GM12872 (cell line): ENCODE results near the gene TRIM60.

ENCODE experiments used
- CTCF ChIP-seq: IDR thresholded peaks from 3 replicates; pipeline ENCODE4 v1.5.1; 2011; ENCODE audit warnings: low read depth, mild to moderate bottlenecking, low read length, moderate library complexity; ENCODE audit not compliant: insufficient read depth

TRIM60 gene

DNA sequence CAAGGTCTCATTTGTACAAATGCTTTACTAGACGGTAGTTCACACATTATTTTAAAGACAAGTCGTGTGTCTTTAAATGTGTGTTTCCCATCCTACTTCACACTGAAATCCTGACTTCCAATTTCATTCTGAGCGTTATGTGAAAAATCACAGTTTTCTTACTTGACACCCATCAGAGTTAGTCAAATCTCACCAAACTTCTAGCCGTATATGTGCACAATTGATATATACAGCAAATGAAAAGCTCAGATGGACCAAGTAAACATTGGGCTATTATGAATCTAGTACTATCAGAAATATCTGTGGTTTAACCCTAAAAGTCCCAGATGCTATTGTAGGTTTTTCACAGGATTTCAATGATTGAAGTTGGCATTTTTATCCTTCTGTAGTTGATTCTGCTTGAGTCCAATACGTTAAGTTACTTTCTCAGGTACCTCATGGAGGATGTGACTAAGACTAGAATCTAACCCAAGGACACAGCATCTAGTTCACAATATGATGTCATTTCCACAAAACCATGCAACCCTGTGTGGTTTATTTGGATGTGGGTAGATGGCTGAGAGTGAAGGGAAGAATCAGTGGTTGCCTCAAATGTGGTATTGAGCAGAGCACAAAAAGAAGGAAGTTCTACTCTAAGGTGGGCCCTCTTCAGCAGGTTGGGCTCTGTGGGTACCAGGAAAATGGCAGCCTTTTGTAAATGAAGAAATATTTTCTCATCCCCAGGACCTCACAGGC lies 22.1 kb upstream of the TRIM60 start:
- no peak for TF ChIP-seq CTCF

DNA sequence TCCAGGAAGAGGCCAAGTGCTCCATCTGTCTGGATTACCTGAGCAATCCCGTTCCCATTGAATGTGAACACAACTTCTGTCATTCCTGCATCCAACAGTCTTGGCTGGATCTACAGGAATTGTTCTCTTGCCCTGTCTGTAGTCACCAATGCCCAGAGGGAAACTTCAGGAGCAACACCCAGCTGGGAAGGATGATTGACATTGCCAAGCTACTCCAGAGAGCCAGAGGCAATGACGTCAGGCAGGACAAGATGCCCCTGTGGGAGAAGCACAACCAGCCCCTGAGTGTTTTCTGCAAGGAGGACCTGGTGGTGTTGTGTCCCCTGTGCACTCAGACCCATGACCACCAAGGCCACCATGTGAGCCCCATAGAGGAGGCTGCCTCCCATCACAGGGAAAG lies 21.3 kb upstream of the TRIM60 start:
- TF ChIP-seq CTCF = no peak

- TF ChIP-seq CTCF = no peak
These were observed 20.8 kb upstream of the TRIM60 start for GRCh38 chr4:165010991-165011390.

DNA sequence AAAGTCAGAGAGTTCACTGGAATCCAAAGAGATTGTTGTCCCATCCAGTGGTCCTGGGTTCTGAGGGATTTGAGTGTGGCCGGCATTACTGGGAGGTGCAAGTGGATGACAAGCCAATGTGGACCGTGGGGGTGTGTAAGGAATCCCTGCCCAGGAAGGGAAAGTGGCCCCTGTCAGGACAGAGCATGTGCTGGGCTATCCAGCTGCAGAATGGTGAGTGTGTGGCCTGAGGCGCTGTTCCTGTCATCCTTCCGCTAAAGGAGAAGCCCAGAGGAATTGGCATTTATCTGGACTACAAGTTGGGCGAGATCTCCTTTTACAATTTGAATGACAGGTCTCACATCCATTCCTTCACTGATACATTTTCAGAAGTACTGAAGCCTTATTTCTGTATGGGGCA lies 20.4 kb upstream of the TRIM60 start:
- TF ChIP-seq CTCF = no peak

- no peak for TF ChIP-seq CTCF
These were observed 18.1 kb upstream of the TRIM60 start for GRCh38 chr4:165013691-165014090.

GRCh38 chr4:165016971-165017370 lies 14.8 kb upstream of the TRIM60 start:
- peak; percentile 42; the same call in 1 of the 3 replicates for TF ChIP-seq CTCF

- TF ChIP-seq CTCF = no peak
These were observed 3.9 kb upstream of the TRIM60 start for GRCh38 chr4:165027762-165028402.
